IMR-90 (cell line): ENCODE results near the gene OTOGL. TPM values are rescaled to one million over a fixed set of nuclear protein-coding genes. Genes with fewer than 3 reads are reported as not detected.

Experiments
- ATAC-seq: fragments of 200-7000 bp; cut with Tn5 transposase; 2 replicates; pipeline ENCODE4 v1.9.1; 2020; ENCODE audit warnings: low read depth, mild to moderate bottlenecking, moderate library complexity
- BruUV-seq: library from RNA; stranded (reverse); fragments of 400-500 nt; replicated peaks from 2 replicates; lab custom pipeline; 2021; lab: Mats Ljungman, UMichigan
- CTCF ChIA-PET: fragments of 300-600 bp; formaldehyde crosslinking; extraction: SDS; loops from one replicate; lab custom pipeline; 2021; ENCODE audit warnings: antibody characterized with exemption; lab: Yijun Ruan, JAX
- POLR2A ChIA-PET: fragments of 300-600 bp; sonication (Branson Sonifier 250); formaldehyde crosslinking; loops from one replicate; lab custom pipeline; 2022; ENCODE audit warnings: antibody characterized with exemption; ENCODE audit not compliant: unreplicated experiment; lab: Charles Lee
- DNase-seq: peaks from one replicate; pipeline ENCODE4 v3.0.0; 2013
- H2AFZ ChIP-seq: replicated peaks from 2 replicates; pipeline ENCODE3; 2013; ENCODE audit warnings: low read length, mild to moderate bottlenecking; ENCODE audit not compliant: poor library complexity
- H2AK5ac ChIP-seq: 2 replicates; pipeline ENCODE4 v1.6.1; 2013; ENCODE audit warnings: low read depth, low read length, inconsistent platforms
- H2AK9ac ChIP-seq: replicated peaks from 2 replicates; pipeline ENCODE3; 2013; ENCODE audit warnings: mild to moderate bottlenecking, low read depth, low read length, moderate library complexity; ENCODE audit not compliant: poor library complexity
- H2BK120ac ChIP-seq: 2 replicates; pipeline ENCODE4 v1.6.1; 2013; ENCODE audit warnings: low read depth, low read length, inconsistent platforms
- H2BK15ac ChIP-seq: 3 replicates; pipeline ENCODE4 v1.6.1; 2013; ENCODE audit warnings: low read depth, low read length, inconsistent platforms
- H2BK20ac ChIP-seq: 2 replicates; pipeline ENCODE4 v1.6.1; 2013; ENCODE audit warnings: low read depth, mild to moderate bottlenecking, inconsistent platforms, low read length, moderate library complexity
- H2BK5ac ChIP-seq: 2 replicates; pipeline ENCODE4 v1.6.1; 2013; ENCODE audit warnings: mild to moderate bottlenecking, low read depth, low read length, inconsistent platforms; ENCODE audit not compliant: poor library complexity, severe bottlenecking
- H3K14ac ChIP-seq: replicated peaks from 2 replicates; pipeline ENCODE4 v1.6.1; 2013; ENCODE audit warnings: low read depth, low read length, inconsistent platforms
- H3K18ac ChIP-seq: 2 replicates; pipeline ENCODE4 v1.6.1; 2013; ENCODE audit warnings: low read depth, low read length, control low read depth
- H3K23ac ChIP-seq: 2 replicates; pipeline ENCODE4 v1.6.1; 2013; ENCODE audit warnings: low read depth, low read length, inconsistent platforms
- H3K27ac ChIP-seq: 2 replicates; pipeline ENCODE4 v1.5.1; 2013; ENCODE audit warnings: mild to moderate bottlenecking, control low read depth, low read length; ENCODE audit not compliant: insufficient read depth
- H3K27me3 ChIP-seq: 2 replicates; pipeline ENCODE4 v1.6.1; 2013; ENCODE audit warnings: low read length; ENCODE audit not compliant: control insufficient read depth, insufficient read depth
- H3K36me3 ChIP-seq: 2 replicates; pipeline ENCODE4 v1.6.1; 2013; ENCODE audit warnings: low read length, mixed read lengths; ENCODE audit not compliant: control insufficient read depth, insufficient read depth
- H3K4ac ChIP-seq: 2 replicates; pipeline ENCODE4 v1.6.1; 2013; ENCODE audit warnings: low read depth, low read length, inconsistent platforms
- H3K4me1 ChIP-seq: 2 replicates; pipeline ENCODE4 v1.6.1; 2013; ENCODE audit warnings: low read length, mixed read lengths; ENCODE audit not compliant: control insufficient read depth, insufficient read depth
- H3K4me2 ChIP-seq: 2 replicates; pipeline ENCODE4 v1.6.1; 2013; ENCODE audit warnings: low read depth, mild to moderate bottlenecking, control low read depth, low read length, moderate library complexity
- H3K4me3 ChIP-seq: 2 replicates; pipeline ENCODE4 v1.5.1; 2013; ENCODE audit warnings: low read depth, mild to moderate bottlenecking, control low read depth, low read length, moderate library complexity; ENCODE audit not compliant: insufficient read depth
- H3K56ac ChIP-seq: 2 replicates; pipeline ENCODE4 v1.6.1; 2013; ENCODE audit warnings: low read length, inconsistent platforms; ENCODE audit not compliant: insufficient read depth; ENCODE audit errors: extremely low read depth
- H3K79me1 ChIP-seq, 2 experiments: 2 replicates each; pipeline ENCODE4 v1.6.1; 2013; ENCODE audit warnings: low read length in 2 of 2, inconsistent platforms in 1 of 2, low read depth in 1 of 2
- H3K9ac ChIP-seq: 2 replicates; pipeline ENCODE4 v1.6.1; 2013; ENCODE audit warnings: low read depth, low read length, control low read depth
- H3K9me1 ChIP-seq: 2 replicates; pipeline ENCODE4 v1.6.1; 2013; ENCODE audit warnings: low read length, inconsistent platforms; ENCODE audit not compliant: insufficient read depth
- H3K9me3 ChIP-seq: 2 replicates; pipeline ENCODE4 v1.6.1; 2013; ENCODE audit warnings: low read length; ENCODE audit not compliant: control insufficient read depth, insufficient read depth
- H4K20me1 ChIP-seq: 2 replicates; pipeline ENCODE4 v1.6.1; 2013; ENCODE audit warnings: low read length, inconsistent platforms; ENCODE audit not compliant: insufficient read depth
- H4K5ac ChIP-seq: 2 replicates; pipeline ENCODE4 v1.6.1; 2013; ENCODE audit warnings: mild to moderate bottlenecking, low read depth, low read length, control low read depth
- H4K8ac ChIP-seq, 2 experiments: 2 replicates each; pipeline ENCODE4 v1.6.1; 2013; ENCODE audit warnings: low read depth in 2 of 2, low read length in 2 of 2, control low read depth in 1 of 2, inconsistent platforms in 1 of 2
- H4K91ac ChIP-seq: 2 replicates; pipeline ENCODE4 v1.6.1; 2013; ENCODE audit warnings: low read depth, low read length, inconsistent platforms; ENCODE audit not compliant: insufficient read depth
- CEBPB ChIP-seq: IDR thresholded peaks from 2 replicates; pipeline ENCODE4 v1.6.1; 2012; ENCODE audit warnings: low read depth, low read length, improper control_type of control experiment
- MAZ ChIP-seq: IDR thresholded peaks from 2 replicates; pipeline ENCODE4 v1.6.1; 2012; ENCODE audit warnings: low read depth, mild to moderate bottlenecking, low read length, improper control_type of control experiment, moderate library complexity, borderline replicate concordance
- MXI1 ChIP-seq: IDR thresholded peaks from 2 replicates; pipeline ENCODE4 v1.6.1; 2012; ENCODE audit warnings: low read depth, mild to moderate bottlenecking, low read length, moderate library complexity, borderline replicate concordance
- RFX5 ChIP-seq: IDR thresholded peaks from 2 replicates; pipeline ENCODE4 v1.8.0; 2012; ENCODE audit warnings: low read depth, mild to moderate bottlenecking, low read length, moderate library complexity
- SMC3 ChIP-seq: fragments of 150-350 bp; IDR thresholded peaks from 2 replicates; pipeline ENCODE4 v1.6.1; 2016; ENCODE audit warnings: low read depth, mild to moderate bottlenecking, antibody characterized with exemption, low read length, moderate library complexity
- dilution Hi-C: fragments of 300-500 bp; cut with HindIII; formaldehyde crosslinking; loops from one replicate; pipeline ENCODE4 v1.14.3; 2018; ENCODE audit warnings: low sequenced_read_pairs; ENCODE audit not compliant: unreplicated experiment
- in situ Hi-C: fragments of 300-500 bp; cut with MboI; formaldehyde crosslinking; loops from 3 replicates; pipeline ENCODE4 v1.14.3; 2019; ENCODE audit warnings: low sequenced_read_pairs, inconsistent platforms, mixed read lengths
- intact Hi-C: fragments of 100-400 bp; cut with micrococcal nuclease; formaldehyde crosslinking; loops from 2 replicates; pipeline ENCODE4 v1.10.0; 2022
- polyA plus RNA-seq, 3 experiments: library from polyadenylated mRNA; depleted of rRNA; stranded (reverse); fragments of >200 nt; gene quantifications; 2 replicates each; pipeline ENCODE4 v1.2.3, GENCODE V29; 2012; ENCODE audit warnings: low replicate concordance in 1 of 3
- total RNA-seq: library from RNA; depleted of rRNA; stranded (reverse); fragments of >200 nt; gene quantifications from 2 replicates; pipeline ENCODE4 v1.2.3, GENCODE V29; 2012
- TF ChIP-seq, protein P1 (sequence below): conservative IDR thresholded peaks from 2 replicates; pipeline ENCODE4 v1.5.1; 2012; ENCODE audit warnings: mild to moderate bottlenecking, low read depth, low read length, improper control_type of control experiment

OTOGL gene
- total and polyA plus RNA-seq, 2 of the 4 experiments (the other 2 are of a cell fraction), result 0.10 to 0.18 TPM

DNA sequence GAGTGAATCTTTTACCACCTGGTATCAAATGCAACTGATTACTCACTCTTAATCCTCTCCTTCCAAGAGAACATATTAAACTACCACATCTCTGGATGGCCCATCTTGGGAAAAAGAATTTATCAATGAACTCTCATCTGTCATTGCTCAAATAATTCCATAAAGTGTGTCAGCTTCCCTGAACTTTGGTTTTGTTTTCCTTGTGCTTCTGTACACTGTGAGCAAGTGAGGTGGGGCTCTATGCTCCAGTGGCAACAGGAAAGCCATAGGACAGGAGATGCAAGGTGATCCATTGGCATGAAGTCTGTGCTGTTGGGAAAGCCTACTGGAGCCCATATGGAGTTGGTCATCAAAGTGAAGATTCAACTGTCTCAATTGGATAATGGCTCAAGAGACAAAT lies 17.4 kb downstream of the OTOGL start:
- Histone ChIP-seq H2BK5ac (no peak overlapping the region), H3K9me3 (no peaks in the 10 kb centered on the region), H3K36me3 (no peaks in the 10 kb centered on the region), H3K27me3 (no peaks in the 10 kb centered on the region), H2AK9ac (no peak overlapping the region), H3K4ac (no peak overlapping the region), H3K14ac (no peak overlapping the region), H2AFZ (no peak overlapping the region), H3K4me2 (no peak overlapping the region), H4K91ac (no peak overlapping the region), H2BK15ac (no peak overlapping the region), H2AK5ac (no peak overlapping the region), H3K23ac (no peak overlapping the region), H3K18ac (no peak overlapping the region), H2BK20ac (no peak overlapping the region), H3K4me1 (0 out of 2 replicates have a peak, but pooled peaks cover 1% of the 10 kb centered on the region), H2BK120ac (no peak overlapping the region), H3K9ac (no peak overlapping the region), H3K4me3 (no peak overlapping the region), H3K56ac (no peak overlapping the region), H4K8ac (no peak overlapping the region), H3K79me1 (no peaks in the 10 kb centered on the region), H3K9me1 (no peaks in the 10 kb centered on the region), H3K27ac (no peak overlapping the region), H4K20me1 (no peaks in the 10 kb centered on the region), H4K5ac (no peak overlapping the region)
- dilution Hi-C loops, result no loop called here
- no TSS peak for BruUV-seq
- DNase-seq, result no peak
- intact Hi-C loops, result no loop called here
- ATAC-seq, result no peak
- TF ChIP-seq, protein P1, sequence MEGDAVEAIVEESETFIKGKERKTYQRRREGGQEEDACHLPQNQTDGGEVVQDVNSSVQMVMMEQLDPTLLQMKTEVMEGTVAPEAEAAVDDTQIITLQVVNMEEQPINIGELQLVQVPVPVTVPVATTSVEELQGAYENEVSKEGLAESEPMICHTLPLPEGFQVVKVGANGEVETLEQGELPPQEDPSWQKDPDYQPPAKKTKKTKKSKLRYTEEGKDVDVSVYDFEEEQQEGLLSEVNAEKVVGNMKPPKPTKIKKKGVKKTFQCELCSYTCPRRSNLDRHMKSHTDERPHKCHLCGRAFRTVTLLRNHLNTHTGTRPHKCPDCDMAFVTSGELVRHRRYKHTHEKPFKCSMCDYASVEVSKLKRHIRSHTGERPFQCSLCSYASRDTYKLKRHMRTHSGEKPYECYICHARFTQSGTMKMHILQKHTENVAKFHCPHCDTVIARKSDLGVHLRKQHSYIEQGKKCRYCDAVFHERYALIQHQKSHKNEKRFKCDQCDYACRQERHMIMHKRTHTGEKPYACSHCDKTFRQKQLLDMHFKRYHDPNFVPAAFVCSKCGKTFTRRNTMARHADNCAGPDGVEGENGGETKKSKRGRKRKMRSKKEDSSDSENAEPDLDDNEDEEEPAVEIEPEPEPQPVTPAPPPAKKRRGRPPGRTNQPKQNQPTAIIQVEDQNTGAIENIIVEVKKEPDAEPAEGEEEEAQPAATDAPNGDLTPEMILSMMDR, result no peak
- TF ChIP-seq MXI1 (no peak), MAZ (no peak), RFX5 (no peak), CEBPB (no peak), SMC3 (no peak)
- in situ Hi-C loops, result no loop called here
- ChIA-PET POLR2A (no interaction called here), CTCF (no interaction called here)
